GM21381 (cell line): ENCODE data around the gene GPRASP2.

ENCODE experiments used
- ATAC-seq: cut with Tn5 transposase; IDR thresholded peaks from one replicate; pipeline ENCODE4 v1.9.1; 2021; ENCODE audit warnings: mild to moderate bottlenecking, moderate library complexity; ENCODE audit not compliant: unreplicated experiment

Gene GPRASP2

DNA sequence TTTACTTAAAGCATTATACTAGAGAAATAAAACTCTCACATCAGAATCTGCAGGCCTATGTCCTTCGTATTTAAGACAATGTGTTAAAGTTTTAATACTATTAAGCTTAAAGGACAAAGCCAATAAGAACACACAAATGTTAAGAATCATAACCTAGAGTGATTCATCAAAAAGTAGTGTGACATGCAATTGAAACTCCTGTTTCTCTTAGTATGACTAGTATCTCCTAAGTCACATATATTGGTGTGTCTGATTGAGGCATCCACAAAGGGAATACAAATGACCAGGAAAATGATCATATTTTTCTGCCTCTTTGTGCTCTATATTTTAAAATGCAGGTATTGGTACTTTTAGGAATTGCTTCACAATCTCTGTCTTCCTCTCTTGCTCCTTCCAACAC is 32.1 kb downstream of the GPRASP2 start:
- no peak for ATAC-seq

DNA sequence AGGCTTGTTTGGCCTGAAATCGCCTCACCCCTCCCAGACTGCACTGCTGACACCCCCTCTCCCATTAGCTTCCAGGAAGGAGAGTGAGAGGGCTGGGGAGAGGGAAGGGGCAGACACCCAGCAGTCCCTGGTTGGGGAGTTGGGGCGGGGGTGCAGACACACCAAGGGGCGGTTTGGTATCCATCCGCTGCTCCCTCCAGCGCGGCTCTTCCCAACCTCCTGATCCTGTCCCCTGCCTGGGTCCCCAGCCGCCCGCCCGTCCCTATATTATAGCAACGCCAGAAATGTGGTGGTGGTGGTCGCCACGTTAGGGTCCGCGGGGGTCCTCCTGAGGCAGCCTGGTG is 33.2 kb downstream of the GPRASP2 start:
- no peak for ATAC-seq

DNA sequence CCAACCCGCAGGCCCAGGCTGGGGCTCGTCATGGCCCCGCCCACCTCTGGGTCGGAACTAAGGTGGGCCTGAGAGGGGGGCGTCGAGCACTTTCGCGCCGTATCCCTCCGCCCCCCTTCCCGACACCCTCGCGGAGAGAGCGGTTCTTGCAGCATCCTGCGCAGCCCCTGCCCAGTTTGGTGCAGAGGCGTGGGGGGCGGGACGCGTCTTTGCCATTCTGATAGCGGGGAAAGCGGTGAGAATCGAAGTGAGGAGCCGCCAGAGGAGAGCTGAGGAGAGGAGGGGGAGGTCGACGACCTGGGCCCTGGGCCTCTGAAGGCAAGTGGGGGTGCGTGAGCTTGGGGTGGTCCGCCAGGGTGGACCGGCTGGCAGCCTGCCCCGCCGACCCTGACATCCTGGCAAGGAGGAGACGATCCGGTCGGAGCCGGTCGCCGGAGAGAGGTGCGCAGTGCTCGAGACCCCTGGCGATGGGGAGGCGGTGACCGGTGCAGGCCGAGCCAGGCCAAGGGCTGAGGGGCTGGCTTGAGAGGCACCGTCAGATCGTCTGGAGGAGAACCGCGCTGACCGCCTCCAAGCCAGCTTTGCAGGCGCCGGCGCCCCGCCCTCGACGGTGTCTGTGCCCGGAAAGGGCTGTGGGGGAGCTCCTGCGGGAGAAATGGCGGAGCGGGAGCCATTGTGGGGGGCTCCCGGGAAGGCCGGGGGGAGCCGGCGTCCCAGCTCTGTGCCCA is 33.8 kb downstream of the GPRASP2 start:
- ATAC-seq = no peak

DNA sequence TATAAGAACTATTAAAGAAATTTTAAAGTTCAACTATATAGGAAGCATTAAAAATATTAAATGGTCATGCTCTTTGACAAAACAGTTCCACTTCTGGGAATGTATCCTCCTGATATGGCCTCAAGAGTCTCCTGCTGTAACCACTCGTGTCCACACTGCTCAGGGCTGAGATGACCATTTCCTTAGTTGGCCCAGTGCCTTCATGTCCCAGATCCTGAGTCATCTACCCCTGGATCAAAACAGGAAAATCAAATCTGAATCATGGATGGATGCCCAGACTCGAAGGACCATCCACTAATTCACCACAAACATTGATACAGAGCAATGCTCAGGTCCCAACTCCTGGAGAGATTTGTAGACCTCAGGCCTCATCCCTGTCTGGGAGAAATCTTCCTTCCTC is 53.0 kb downstream of the GPRASP2 start:
- ATAC-seq = no peak

DNA sequence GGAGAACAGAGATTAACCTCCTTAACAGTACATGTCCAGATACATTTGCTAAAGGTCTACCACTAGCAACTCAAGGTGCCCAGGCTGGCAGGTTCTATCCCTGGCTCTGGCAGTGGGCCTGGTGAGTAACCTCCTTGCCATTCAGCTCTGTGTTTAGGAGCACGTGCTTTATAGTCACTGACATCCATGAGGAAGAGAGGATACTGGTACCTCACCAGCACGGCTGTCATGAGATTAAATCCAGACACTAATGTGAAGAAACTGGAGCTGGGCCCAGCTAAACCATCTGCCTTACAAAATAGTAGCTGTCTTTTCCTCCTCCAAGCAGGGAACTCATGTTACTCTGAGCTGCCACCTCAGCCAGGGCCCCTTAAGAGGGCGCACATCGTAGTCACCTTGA is 53.6 kb downstream of the GPRASP2 start:
- no peak for ATAC-seq

DNA sequence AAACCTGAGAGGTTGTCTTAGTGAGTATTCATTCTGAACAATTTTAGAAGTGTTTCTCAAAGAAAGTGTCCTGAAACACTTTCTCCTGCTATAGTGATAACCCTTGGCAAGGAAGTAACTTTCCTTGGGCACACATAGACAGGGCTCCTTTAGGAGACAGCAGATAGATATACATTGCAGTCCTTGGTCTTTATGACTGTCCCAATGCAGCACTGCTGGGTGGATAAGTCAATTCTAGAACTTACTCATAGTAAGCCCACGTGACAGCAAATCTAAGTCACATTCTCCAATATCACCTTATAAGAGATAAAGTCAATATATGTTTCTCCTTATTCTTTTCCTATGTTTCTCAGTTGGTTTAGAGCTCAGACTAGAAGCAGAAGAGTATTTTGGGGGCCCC is 55.0 kb downstream of the GPRASP2 start:
- no peak for ATAC-seq
